Right lobe of liver (tissue), 4 donors: ENCODE results near the gene CLCN3.

Experiments used
- POLR2A ChIP-seq: fragments of 450-650 bp; IDR thresholded peaks from one replicate; pipeline ENCODE4 v1.6.1; 2017; ENCODE audit warnings: antibody characterized with exemption, mild to moderate bottlenecking
- TF ChIP-seq, protein P1 (sequence below), 4 donors: fragments of 200-600 bp in 3 of 4; fragments of 450-650 bp in 1 of 4; IDR thresholded peaks; one replicate each; pipeline versions ENCODE4 v1.5.1 to v1.8.0; 2016 to 2022; ENCODE audit warnings: antibody characterized with exemption in 4 of 4, mild to moderate bottlenecking in 2 of 4
- donor health status: DM: no; HTN: no; CAD: no.
- donor health status: DM: no; HTN: no; CAD: no.
- donor health status: DM: no; HTN: yes; CAD: no.

DNA sequence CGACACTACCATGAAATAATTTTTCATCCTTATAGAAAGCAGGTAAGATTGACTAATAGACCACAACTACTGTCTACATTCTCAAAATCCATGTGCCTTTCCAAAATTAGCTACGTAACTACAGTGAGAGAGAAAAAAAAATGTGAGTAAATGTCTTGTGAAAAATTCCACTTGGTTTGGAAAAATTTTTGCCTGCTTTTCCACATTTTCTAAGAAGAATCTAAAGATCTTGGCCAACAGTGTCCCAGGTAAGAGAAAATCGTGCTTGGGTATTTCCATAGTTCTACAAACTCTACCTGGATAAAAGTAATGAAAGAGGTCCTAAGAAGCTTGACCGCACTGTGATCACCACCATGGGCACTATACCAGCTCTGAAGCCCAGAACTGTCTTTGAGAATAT, 1.4 kb upstream of the CLCN3 start:
- TF ChIP-seq, protein P1, sequence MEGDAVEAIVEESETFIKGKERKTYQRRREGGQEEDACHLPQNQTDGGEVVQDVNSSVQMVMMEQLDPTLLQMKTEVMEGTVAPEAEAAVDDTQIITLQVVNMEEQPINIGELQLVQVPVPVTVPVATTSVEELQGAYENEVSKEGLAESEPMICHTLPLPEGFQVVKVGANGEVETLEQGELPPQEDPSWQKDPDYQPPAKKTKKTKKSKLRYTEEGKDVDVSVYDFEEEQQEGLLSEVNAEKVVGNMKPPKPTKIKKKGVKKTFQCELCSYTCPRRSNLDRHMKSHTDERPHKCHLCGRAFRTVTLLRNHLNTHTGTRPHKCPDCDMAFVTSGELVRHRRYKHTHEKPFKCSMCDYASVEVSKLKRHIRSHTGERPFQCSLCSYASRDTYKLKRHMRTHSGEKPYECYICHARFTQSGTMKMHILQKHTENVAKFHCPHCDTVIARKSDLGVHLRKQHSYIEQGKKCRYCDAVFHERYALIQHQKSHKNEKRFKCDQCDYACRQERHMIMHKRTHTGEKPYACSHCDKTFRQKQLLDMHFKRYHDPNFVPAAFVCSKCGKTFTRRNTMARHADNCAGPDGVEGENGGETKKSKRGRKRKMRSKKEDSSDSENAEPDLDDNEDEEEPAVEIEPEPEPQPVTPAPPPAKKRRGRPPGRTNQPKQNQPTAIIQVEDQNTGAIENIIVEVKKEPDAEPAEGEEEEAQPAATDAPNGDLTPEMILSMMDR (IDR thresholded peaks at IDR 0.05), result no peak
- no peak for TF ChIP-seq POLR2A
